ENCODE results near the gene RAB6B. TPM values are rescaled to one million over a fixed set of nuclear protein-coding genes. Genes with fewer than 3 reads are reported as not detected.

RAB6B gene
- total RNA-seq, 2 donors from 2014 or later: 2.2 to 3.0 TPM

GRCh38 chr3:133860519-133860918 lies 35.2 kb downstream of the RAB6B start:
- no peaks in the 10 kb centered on the region for H3K27me3 ChIP-seq (ENCODE audit: control insufficient read depth, insufficient read depth, low read length, poor library complexity, severe bottlenecking)
- H3K4me3 Mint-ChIP-seq: no peak overlapping the region
- H3K9me3 Mint-ChIP-seq: no peaks in the 10 kb centered on the region
- no peaks in the 10 kb centered on the region for H3K36me3 ChIP-seq (ENCODE audit: control insufficient read depth, insufficient read depth, low read length)
- H3K9ac ChIP-seq (ENCODE audit: extremely low read depth, low read length, poor library complexity, severe bottlenecking): no peak overlapping the region
- TF ChIP-seq CTCF (conservative IDR thresholded peaks at IDR 0.05): no peak
- WGBS, 2 experiments (ENCODE audit: insufficient coverage in 1 of 2, insufficient read length in 1 of 2): 90 to 93% methylated on average over 2 to 5 of the region's 5 CpGs
- H3K27ac Mint-ChIP-seq: no peak overlapping the region
- no peak overlapping the region for H3K4me3 ChIP-seq (ENCODE audit: low read length)
- no peaks in the 10 kb centered on the region for H3K36me3 Mint-ChIP-seq (ENCODE audit: low read depth)
- no peaks in the 10 kb centered on the region for H3K27me3 Mint-ChIP-seq (ENCODE audit: insufficient read depth)
- no peaks in the 10 kb centered on the region for H3K9me3 ChIP-seq (ENCODE audit: control insufficient read depth, low read length)
- no peak overlapping the region for H3K27ac ChIP-seq (ENCODE audit: low read depth, low read length)
- no peaks in the 10 kb centered on the region for H3K4me1 ChIP-seq (ENCODE audit: control insufficient read depth, insufficient read depth, low read length)
- DNase-seq: no peak
- H3K4me1 Mint-ChIP-seq: no peaks in the 10 kb centered on the region

- Histone ChIP-seq H3K27me3 (ENCODE audit: control insufficient read depth, insufficient read depth, low read length, poor library complexity, severe bottlenecking) (no peaks in the 10 kb centered on the region), H3K9ac (ENCODE audit: extremely low read depth, low read length, poor library complexity, severe bottlenecking) (no peak overlapping the region), H3K4me3 (ENCODE audit: low read length) (no peak overlapping the region), H3K36me3 (ENCODE audit: control insufficient read depth, insufficient read depth, low read length) (no peaks in the 10 kb centered on the region), H3K9me3 (ENCODE audit: control insufficient read depth, low read length) (no peaks in the 10 kb centered on the region), H3K27ac (ENCODE audit: low read depth, low read length) (no peak overlapping the region), H3K4me1 (ENCODE audit: control insufficient read depth, insufficient read depth, low read length) (no peaks in the 10 kb centered on the region)
- H3K4me3 Mint-ChIP-seq: no peak overlapping the region
- H3K4me1 Mint-ChIP-seq: no peaks in the 10 kb centered on the region
- no peaks in the 10 kb centered on the region for H3K27me3 Mint-ChIP-seq (ENCODE audit: insufficient read depth)
- TF ChIP-seq CTCF (conservative IDR thresholded peaks at IDR 0.05): no peak
- H3K27ac Mint-ChIP-seq: no peak overlapping the region
- WGBS, 2 experiments (ENCODE audit: insufficient coverage in 1 of 2, insufficient read length in 1 of 2): 95 to 100% methylated on average over 4 to 12 of the region's 12 CpGs
- no peaks in the 10 kb centered on the region for H3K9me3 Mint-ChIP-seq
- no peak for DNase-seq
- H3K36me3 Mint-ChIP-seq (ENCODE audit: low read depth): no peaks in the 10 kb centered on the region
Observed at GRCh38 chr3:133859381-133860234, 36.1 kb downstream of the RAB6B start.

- Histone ChIP-seq H3K9me3 (ENCODE audit: control insufficient read depth, low read length) (no peaks in the 10 kb centered on the region), H3K9ac (ENCODE audit: extremely low read depth, low read length, poor library complexity, severe bottlenecking) (no peak overlapping the region), H3K36me3 (ENCODE audit: control insufficient read depth, insufficient read depth, low read length) (no peaks in the 10 kb centered on the region), H3K4me1 (ENCODE audit: control insufficient read depth, insufficient read depth, low read length) (no peaks in the 10 kb centered on the region), H3K27me3 (ENCODE audit: control insufficient read depth, insufficient read depth, low read length, poor library complexity, severe bottlenecking) (no peaks in the 10 kb centered on the region), H3K27ac (ENCODE audit: low read depth, low read length) (no peak overlapping the region), H3K4me3 (ENCODE audit: low read length) (no peak overlapping the region)
- Mint-ChIP-seq H3K27me3 (ENCODE audit: insufficient read depth) (peaks cover 4% of the 10 kb centered on the region), H3K9me3 (no peaks in the 10 kb centered on the region), H3K4me3 (no peak overlapping the region), H3K36me3 (ENCODE audit: low read depth) (no peaks in the 10 kb centered on the region), H3K27ac (no peak overlapping the region), H3K4me1 (no peaks in the 10 kb centered on the region)
- TF ChIP-seq CTCF (conservative IDR thresholded peaks at IDR 0.05): no peak
- WGBS, 2 experiments (ENCODE audit: insufficient coverage in 1 of 2, insufficient read length in 1 of 2): 91 to 100% methylated on average over 2 to 8 of the region's 8 CpGs
- DNase-seq: no peak
Observed at GRCh38 chr3:133857767-133858166, 37.9 kb downstream of the RAB6B start.

Measured in endodermal cell (in vitro differentiated cells).